H9 (cell line): ENCODE results near the gene NEBL. TPM values are rescaled to one million over a fixed set of nuclear protein-coding genes. Genes with fewer than 3 reads are reported as not detected.

Experiments
- DNase-seq: peaks from one replicate; pipeline ENCODE4 v3.0.0-alpha.2; 2017
- H2AFZ ChIP-seq: one replicate; pipeline ENCODE4 v1.6.1; 2013; ENCODE audit warnings: mild to moderate bottlenecking, low read length, control low read depth, moderate library complexity
- H2AK5ac ChIP-seq: 2 replicates; pipeline ENCODE4 v1.6.1; 2013; ENCODE audit warnings: low read length, control low read depth, mixed read lengths; ENCODE audit not compliant: insufficient read length
- H2BK120ac ChIP-seq: one replicate; pipeline ENCODE4 v1.6.1; 2013; ENCODE audit warnings: low read depth, mild to moderate bottlenecking, low read length, control low read depth, inconsistent platforms; ENCODE audit not compliant: poor library complexity, severe bottlenecking
- H2BK12ac ChIP-seq: 2 replicates; pipeline ENCODE4 v1.6.1; 2013; ENCODE audit warnings: low read length, control low read depth, mixed read lengths, low read depth; ENCODE audit not compliant: insufficient read length
- H2BK15ac ChIP-seq: 2 replicates; pipeline ENCODE4 v1.6.1; 2013; ENCODE audit warnings: low read depth, low read length, control low read depth
- H2BK20ac ChIP-seq: one replicate; pipeline ENCODE4 v1.6.1; 2013; ENCODE audit warnings: low read depth, mild to moderate bottlenecking, low read length, control low read depth, inconsistent platforms; ENCODE audit not compliant: poor library complexity, severe bottlenecking
- H2BK5ac ChIP-seq: 2 replicates; pipeline ENCODE4 v1.6.1; 2013; ENCODE audit warnings: low read length, control low read depth, mixed read lengths; ENCODE audit not compliant: insufficient read length
- H3K14ac ChIP-seq: 2 replicates; pipeline ENCODE4 v1.6.1; 2013; ENCODE audit warnings: low read length, control low read depth; ENCODE audit not compliant: insufficient read depth
- H3K18ac ChIP-seq: 2 replicates; pipeline ENCODE4 v1.6.1; 2013; ENCODE audit warnings: low read depth, mild to moderate bottlenecking, mixed read lengths, low read length, control low read depth; ENCODE audit not compliant: insufficient read length
- H3K23ac ChIP-seq: 2 replicates; pipeline ENCODE4 v1.6.1; 2013; ENCODE audit warnings: low read length, control low read depth, mixed read lengths, low read depth; ENCODE audit not compliant: insufficient read length
- H3K23me2 ChIP-seq: 2 replicates; pipeline ENCODE4 v1.6.1; 2013; ENCODE audit warnings: low read depth, mild to moderate bottlenecking, mixed read lengths, low read length, control low read depth; ENCODE audit not compliant: insufficient read length, poor library complexity, severe bottlenecking
- H3K27ac ChIP-seq: 2 replicates; pipeline ENCODE4 v1.5.1; 2013; ENCODE audit warnings: low read length, control low read depth, mixed read lengths, low read depth; ENCODE audit not compliant: insufficient read length
- H3K27me3 ChIP-seq: 2 replicates; pipeline ENCODE4 v1.6.1; 2013; ENCODE audit warnings: low read length, control low read depth, inconsistent platforms; ENCODE audit not compliant: insufficient read depth
- H3K4ac ChIP-seq: 2 replicates; pipeline ENCODE4 v1.6.1; 2013; ENCODE audit warnings: low read depth, mild to moderate bottlenecking, control low read depth, inconsistent platforms, low read length, moderate library complexity
- H3K4me1 ChIP-seq: 2 replicates; pipeline ENCODE4 v1.6.1; 2013; ENCODE audit warnings: low read length, control low read depth, inconsistent platforms; ENCODE audit not compliant: insufficient read depth
- H3K4me2 ChIP-seq: 2 replicates; pipeline ENCODE4 v1.6.1; 2013; ENCODE audit warnings: low read length, control low read depth, mixed read lengths; ENCODE audit not compliant: insufficient read length, insufficient read depth
- H3K56ac ChIP-seq: 2 replicates; pipeline ENCODE4 v1.6.1; 2013; ENCODE audit warnings: low read depth, mild to moderate bottlenecking, mixed read lengths, low read length, control low read depth; ENCODE audit not compliant: insufficient read length
- H3K79me1 ChIP-seq: 2 replicates; pipeline ENCODE4 v1.6.1; 2013; ENCODE audit warnings: low read depth, mild to moderate bottlenecking, moderate library complexity, low read length, control low read depth, inconsistent platforms; ENCODE audit not compliant: insufficient read depth, poor library complexity, severe bottlenecking
- H3K79me2 ChIP-seq: 2 replicates; pipeline ENCODE4 v1.6.1; 2013; ENCODE audit warnings: low read length, control low read depth, inconsistent platforms; ENCODE audit not compliant: insufficient read depth
- H3K9ac ChIP-seq: 2 replicates; pipeline ENCODE4 v1.6.1; 2013; ENCODE audit warnings: low read length, control low read depth, mixed read lengths; ENCODE audit not compliant: insufficient read length; ENCODE audit errors: extremely low read depth
- H3K9me3 ChIP-seq: one replicate; pipeline ENCODE4 v1.6.1; 2013; ENCODE audit warnings: low read depth, low read length, inconsistent platforms; ENCODE audit not compliant: control insufficient read depth
- H3T11ph ChIP-seq: one replicate; pipeline ENCODE4 v1.6.1; 2013; ENCODE audit warnings: mild to moderate bottlenecking, low read length, control low read depth, inconsistent platforms
- H4K20me1 ChIP-seq: one replicate; pipeline ENCODE4 v1.6.1; 2013; ENCODE audit not compliant: control insufficient read depth, insufficient read length, insufficient read depth
- H4K5ac ChIP-seq: 2 replicates; pipeline ENCODE4 v1.6.1; 2013; ENCODE audit warnings: low read depth, mild to moderate bottlenecking, mixed read lengths, low read length, control low read depth; ENCODE audit not compliant: insufficient read length
- H4K8ac ChIP-seq: replicated peaks from 2 replicates; pipeline ENCODE4 v1.6.1; 2013; ENCODE audit warnings: low read length, control low read depth, mixed read lengths, low read depth; ENCODE audit not compliant: insufficient read length
- H4K91ac ChIP-seq: 2 replicates; pipeline ENCODE4 v1.6.1; 2013; ENCODE audit warnings: low read depth, mild to moderate bottlenecking, moderate library complexity, mixed read lengths, low read length, control low read depth; ENCODE audit not compliant: insufficient read length
- H3K27ac Mint-ChIP-seq, 3 experiments: 2 replicates in 2 of 3; 3 replicates in 1 of 3; pipeline ENCODE4 v1.8.0; 2020 to 2021; ENCODE audit warnings: mixed read lengths in 3 of 3, mild to moderate bottlenecking in 1 of 3, moderate library complexity in 1 of 3
- H3K27me3 Mint-ChIP-seq: 2 replicates; pipeline ENCODE4 v1.8.0; 2021; ENCODE audit warnings: low read depth, mild to moderate bottlenecking, moderate library complexity, mixed read lengths
- H3K36me3 Mint-ChIP-seq, 3 experiments: 2 replicates in 2 of 3; 3 replicates in 1 of 3; pipeline ENCODE4 v1.8.0; 2020 to 2021; ENCODE audit warnings: low read depth in 3 of 3, mixed read lengths in 3 of 3; ENCODE audit not compliant: insufficient read depth in 1 of 3
- H3K4me1 Mint-ChIP-seq, 2 experiments: 2 replicates each; pipeline ENCODE4 v1.8.0; 2020; ENCODE audit warnings: mixed read lengths in 2 of 2
- H3K4me3 Mint-ChIP-seq, 2 experiments: 2 replicates in 1 of 2; 3 replicates in 1 of 2; pipeline ENCODE4 v1.8.0; 2020 to 2021; ENCODE audit warnings: mild to moderate bottlenecking in 2 of 2, mixed read lengths in 2 of 2, moderate library complexity in 1 of 2
- H3K9me3 Mint-ChIP-seq, 2 experiments: 2 replicates in 1 of 2; 3 replicates in 1 of 2; pipeline ENCODE4 v1.8.0; 2020; ENCODE audit warnings: mild to moderate bottlenecking in 2 of 2, mixed read lengths in 2 of 2, moderate library complexity in 1 of 2
- CTCF ChIP-seq: fragments of 200-600 bp; sonication (generic); conservative IDR thresholded peaks from 3 replicates; pipeline ENCODE4 v1.8.0; 2021; ENCODE audit warnings: antibody characterized with exemption, mild to moderate bottlenecking
- WGBS: extraction: QIAGEN DNeasy Blood & Tissue Kit; methylation state at CpG from one replicate; pipeline ENCODE4 v1.1.7; 2013; ENCODE audit warnings: missing lambda C conversion rate, low lambda C conversion rate, mixed read lengths; ENCODE audit not compliant: insufficient read length; ENCODE audit errors: extremely low coverage; 5-methylcytosine and 5-hydroxymethylcytosine counted together
- total RNA-seq: library from RNA; stranded (reverse); gene quantifications from 2 replicates; pipeline ENCODE4 v1.2.1, GENCODE V29; 2021

NEBL gene
- total RNA-seq, 1 experiment from 2014 or later = 20.9 TPM

GRCh38 chr10:20737107-20737506 lies 160.0 kb downstream of the NEBL start:
- no peak for DNase-seq
- H4K91ac ChIP-seq = no peak overlapping the region
- no peak overlapping the region for H2BK15ac ChIP-seq
- no peak overlapping the region for H3K56ac ChIP-seq
- peaks cover 3% of the 10 kb centered on the region for H4K20me1 ChIP-seq
- H2BK120ac ChIP-seq = no peak overlapping the region
- no peak overlapping the region for H3K9ac ChIP-seq
- Mint-ChIP-seq H3K9me3 (peaks cover 0 to 3% of the 10 kb centered on the region in 2 experiments; a peak in 1 of 5 replicates), H3K27ac (no peak overlapping the region; a peak in 1 of 7 replicates), H3K4me1 (peaks cover 4% of the 10 kb centered on the region in 2 experiments), H3K27me3 (no peaks in the 10 kb centered on the region), H3K4me3 (no peak overlapping the region), H3K36me3 (peaks cover 0 to 6% (median 0%) of the 10 kb centered on the region in 3 experiments; a peak in 2 of 7 replicates)
- H3K4me1 ChIP-seq = no peaks in the 10 kb centered on the region
- H3K23me2 ChIP-seq = no peaks in the 10 kb centered on the region
- no peak overlapping the region for H3K4ac ChIP-seq
- H3K4me2 ChIP-seq = no peak overlapping the region
- no peak overlapping the region for H3K27ac ChIP-seq
- H4K5ac ChIP-seq = no peak overlapping the region
- H2AFZ ChIP-seq = no peak overlapping the region
- H3K79me2 ChIP-seq = no peaks in the 10 kb centered on the region
- no peak overlapping the region for H3K18ac ChIP-seq
- no peak overlapping the region for H3K14ac ChIP-seq
- H3T11ph ChIP-seq = no peak overlapping the region
- no peak overlapping the region for H2BK5ac ChIP-seq
- no peak for TF ChIP-seq CTCF
- H3K27me3 ChIP-seq = no peaks in the 10 kb centered on the region
- no peak overlapping the region for H2AK5ac ChIP-seq
- H2BK20ac ChIP-seq = no peak overlapping the region
- no peak overlapping the region for H2BK12ac ChIP-seq
- WGBS = no CpG with 5 or more reads among the region's 6 CpGs
- no peak overlapping the region for H3K23ac ChIP-seq
- H3K9me3 ChIP-seq = no peaks in the 10 kb centered on the region
- H4K8ac ChIP-seq = no peak overlapping the region
- no peaks in the 10 kb centered on the region for H3K79me1 ChIP-seq
